H9 (cell line): Measurements from ENCODE around the gene USP47. TPM values are rescaled to one million over a fixed set of nuclear protein-coding genes. Genes with fewer than 3 reads are reported as not detected.

Experiments used
- DNase-seq: peaks from one replicate; pipeline ENCODE4 v3.0.0-alpha.2; 2017
- H2AFZ ChIP-seq: one replicate; pipeline ENCODE4 v1.6.1; 2013; ENCODE audit warnings: mild to moderate bottlenecking, low read length, control low read depth, moderate library complexity
- H2AK5ac ChIP-seq: 2 replicates; pipeline ENCODE4 v1.6.1; 2013; ENCODE audit warnings: low read length, control low read depth, mixed read lengths; ENCODE audit not compliant: insufficient read length
- H2BK120ac ChIP-seq: one replicate; pipeline ENCODE4 v1.6.1; 2013; ENCODE audit warnings: low read depth, mild to moderate bottlenecking, low read length, control low read depth, inconsistent platforms; ENCODE audit not compliant: poor library complexity, severe bottlenecking
- H2BK12ac ChIP-seq: 2 replicates; pipeline ENCODE4 v1.6.1; 2013; ENCODE audit warnings: low read length, control low read depth, mixed read lengths, low read depth; ENCODE audit not compliant: insufficient read length
- H2BK15ac ChIP-seq: 2 replicates; pipeline ENCODE4 v1.6.1; 2013; ENCODE audit warnings: low read depth, low read length, control low read depth
- H2BK20ac ChIP-seq: one replicate; pipeline ENCODE4 v1.6.1; 2013; ENCODE audit warnings: low read depth, mild to moderate bottlenecking, low read length, control low read depth, inconsistent platforms; ENCODE audit not compliant: poor library complexity, severe bottlenecking
- H2BK5ac ChIP-seq: 2 replicates; pipeline ENCODE4 v1.6.1; 2013; ENCODE audit warnings: low read length, control low read depth, mixed read lengths; ENCODE audit not compliant: insufficient read length
- H3K14ac ChIP-seq: 2 replicates; pipeline ENCODE4 v1.6.1; 2013; ENCODE audit warnings: low read length, control low read depth; ENCODE audit not compliant: insufficient read depth
- H3K18ac ChIP-seq: 2 replicates; pipeline ENCODE4 v1.6.1; 2013; ENCODE audit warnings: low read depth, mild to moderate bottlenecking, mixed read lengths, low read length, control low read depth; ENCODE audit not compliant: insufficient read length
- H3K23ac ChIP-seq: 2 replicates; pipeline ENCODE4 v1.6.1; 2013; ENCODE audit warnings: low read length, control low read depth, mixed read lengths, low read depth; ENCODE audit not compliant: insufficient read length
- H3K23me2 ChIP-seq: 2 replicates; pipeline ENCODE4 v1.6.1; 2013; ENCODE audit warnings: low read depth, mild to moderate bottlenecking, mixed read lengths, low read length, control low read depth; ENCODE audit not compliant: insufficient read length, poor library complexity, severe bottlenecking
- H3K27ac ChIP-seq: 2 replicates; pipeline ENCODE4 v1.5.1; 2013; ENCODE audit warnings: low read length, control low read depth, mixed read lengths, low read depth; ENCODE audit not compliant: insufficient read length
- H3K27me3 ChIP-seq: 2 replicates; pipeline ENCODE4 v1.6.1; 2013; ENCODE audit warnings: low read length, control low read depth, inconsistent platforms; ENCODE audit not compliant: insufficient read depth
- H3K4ac ChIP-seq: 2 replicates; pipeline ENCODE4 v1.6.1; 2013; ENCODE audit warnings: low read depth, mild to moderate bottlenecking, control low read depth, inconsistent platforms, low read length, moderate library complexity
- H3K4me1 ChIP-seq: 2 replicates; pipeline ENCODE4 v1.6.1; 2013; ENCODE audit warnings: low read length, control low read depth, inconsistent platforms; ENCODE audit not compliant: insufficient read depth
- H3K4me2 ChIP-seq: 2 replicates; pipeline ENCODE4 v1.6.1; 2013; ENCODE audit warnings: low read length, control low read depth, mixed read lengths; ENCODE audit not compliant: insufficient read length, insufficient read depth
- H3K56ac ChIP-seq: 2 replicates; pipeline ENCODE4 v1.6.1; 2013; ENCODE audit warnings: low read depth, mild to moderate bottlenecking, mixed read lengths, low read length, control low read depth; ENCODE audit not compliant: insufficient read length
- H3K79me1 ChIP-seq: 2 replicates; pipeline ENCODE4 v1.6.1; 2013; ENCODE audit warnings: low read depth, mild to moderate bottlenecking, moderate library complexity, low read length, control low read depth, inconsistent platforms; ENCODE audit not compliant: insufficient read depth, poor library complexity, severe bottlenecking
- H3K79me2 ChIP-seq: 2 replicates; pipeline ENCODE4 v1.6.1; 2013; ENCODE audit warnings: low read length, control low read depth, inconsistent platforms; ENCODE audit not compliant: insufficient read depth
- H3K9ac ChIP-seq: 2 replicates; pipeline ENCODE4 v1.6.1; 2013; ENCODE audit warnings: low read length, control low read depth, mixed read lengths; ENCODE audit not compliant: insufficient read length; ENCODE audit errors: extremely low read depth
- H3K9me3 ChIP-seq: one replicate; pipeline ENCODE4 v1.6.1; 2013; ENCODE audit warnings: low read depth, low read length, inconsistent platforms; ENCODE audit not compliant: control insufficient read depth
- H3T11ph ChIP-seq: one replicate; pipeline ENCODE4 v1.6.1; 2013; ENCODE audit warnings: mild to moderate bottlenecking, low read length, control low read depth, inconsistent platforms
- H4K20me1 ChIP-seq: one replicate; pipeline ENCODE4 v1.6.1; 2013; ENCODE audit not compliant: control insufficient read depth, insufficient read length, insufficient read depth
- H4K5ac ChIP-seq: 2 replicates; pipeline ENCODE4 v1.6.1; 2013; ENCODE audit warnings: low read depth, mild to moderate bottlenecking, mixed read lengths, low read length, control low read depth; ENCODE audit not compliant: insufficient read length
- H4K8ac ChIP-seq: replicated peaks from 2 replicates; pipeline ENCODE4 v1.6.1; 2013; ENCODE audit warnings: low read length, control low read depth, mixed read lengths, low read depth; ENCODE audit not compliant: insufficient read length
- H4K91ac ChIP-seq: 2 replicates; pipeline ENCODE4 v1.6.1; 2013; ENCODE audit warnings: low read depth, mild to moderate bottlenecking, moderate library complexity, mixed read lengths, low read length, control low read depth; ENCODE audit not compliant: insufficient read length
- H3K27ac Mint-ChIP-seq, 3 experiments: 2 replicates in 2 of 3; 3 replicates in 1 of 3; pipeline ENCODE4 v1.8.0; 2020 to 2021; ENCODE audit warnings: mixed read lengths in 3 of 3, mild to moderate bottlenecking in 1 of 3, moderate library complexity in 1 of 3
- H3K27me3 Mint-ChIP-seq: 2 replicates; pipeline ENCODE4 v1.8.0; 2021; ENCODE audit warnings: low read depth, mild to moderate bottlenecking, moderate library complexity, mixed read lengths
- H3K36me3 Mint-ChIP-seq, 3 experiments: 2 replicates in 2 of 3; 3 replicates in 1 of 3; pipeline ENCODE4 v1.8.0; 2020 to 2021; ENCODE audit warnings: low read depth in 3 of 3, mixed read lengths in 3 of 3; ENCODE audit not compliant: insufficient read depth in 1 of 3
- H3K4me1 Mint-ChIP-seq, 2 experiments: 2 replicates each; pipeline ENCODE4 v1.8.0; 2020; ENCODE audit warnings: mixed read lengths in 2 of 2
- H3K4me3 Mint-ChIP-seq, 2 experiments: 2 replicates in 1 of 2; 3 replicates in 1 of 2; pipeline ENCODE4 v1.8.0; 2020 to 2021; ENCODE audit warnings: mild to moderate bottlenecking in 2 of 2, mixed read lengths in 2 of 2, moderate library complexity in 1 of 2
- H3K9me3 Mint-ChIP-seq, 2 experiments: 2 replicates in 1 of 2; 3 replicates in 1 of 2; pipeline ENCODE4 v1.8.0; 2020; ENCODE audit warnings: mild to moderate bottlenecking in 2 of 2, mixed read lengths in 2 of 2, moderate library complexity in 1 of 2
- CTCF ChIP-seq: fragments of 200-600 bp; sonication (generic); conservative IDR thresholded peaks from 3 replicates; pipeline ENCODE4 v1.8.0; 2021; ENCODE audit warnings: antibody characterized with exemption, mild to moderate bottlenecking
- WGBS: extraction: QIAGEN DNeasy Blood & Tissue Kit; methylation state at CpG from one replicate; pipeline ENCODE4 v1.1.7; 2013; ENCODE audit warnings: missing lambda C conversion rate, low lambda C conversion rate, mixed read lengths; ENCODE audit not compliant: insufficient read length; ENCODE audit errors: extremely low coverage; 5-methylcytosine and 5-hydroxymethylcytosine counted together
- total RNA-seq: library from RNA; stranded (reverse); gene quantifications from 2 replicates; pipeline ENCODE4 v1.2.1, GENCODE V29; 2021

The USP47 gene
- total RNA-seq, 1 experiment from 2014 or later: 26.7 TPM

GRCh38 chr11:11895672-11896071 is 53.9 kb downstream of the USP47 start:
- Histone ChIP-seq H3K9me3 (no peaks in the 10 kb centered on the region), H2AK5ac (no peak overlapping the region), H3K56ac (no peak overlapping the region), H2BK5ac (no peak overlapping the region), H2BK15ac (no peak overlapping the region), H3K79me2 (no peaks in the 10 kb centered on the region), H3K23me2 (no peaks in the 10 kb centered on the region), H2BK20ac (no peak overlapping the region), H3K23ac (no peak overlapping the region), H3K14ac (no peak overlapping the region), H3K9ac (no peak overlapping the region), H2BK12ac (no peak overlapping the region), H3K79me1 (no peaks in the 10 kb centered on the region), H3K18ac (no peak overlapping the region), H3K4me1 (no peaks in the 10 kb centered on the region; the same call in 1 of the 2 replicates), H2BK120ac (no peak overlapping the region), H3K27me3 (no peaks in the 10 kb centered on the region), H4K20me1 (no peaks in the 10 kb centered on the region), H3K4ac (no peak overlapping the region), H2AFZ (no peak overlapping the region), H4K8ac (no peak overlapping the region), H4K91ac (no peak overlapping the region), H4K5ac (no peak overlapping the region), H3K27ac (no peak overlapping the region), H3K4me2 (no peak overlapping the region), H3T11ph (no peak overlapping the region)
- Mint-ChIP-seq H3K4me1 (peaks cover 0 to 2% of the 10 kb centered on the region in 2 experiments; a peak in 1 of 4 replicates), H3K27ac (peak overlapping the region in 2 of 3 experiments; percentile 25 to 74; a peak in 1 of 7 replicates), H3K36me3 (peaks cover 2 to 7% (median 4%) of the 10 kb centered on the region in 3 experiments; a peak in 4 of 7 replicates), H3K9me3 (no peaks in the 10 kb centered on the region), H3K4me3 (no peak overlapping the region), H3K27me3 (no peaks in the 10 kb centered on the region)
- no peak for DNase-seq
- WGBS: no CpG with 5 or more reads among the region's 1 CpG
- no peak; the same call in 2 of the 3 replicates for TF ChIP-seq CTCF
